Epithelial cell of alveolus of lung (primary cell): ENCODE measurements around the gene KCMF1. TPM values are rescaled to one million over a fixed set of nuclear protein-coding genes. Genes with fewer than 3 reads are reported as not detected.

Experiments used
- total RNA-seq: library from RNA; depleted of rRNA; stranded (reverse); fragments of >200 nt; gene quantifications from 2 replicates; pipeline ENCODE4 v1.2.1, GENCODE V29; 2015

KCMF1 gene
- total RNA-seq = 23.7 and 50.7 TPM in 2 replicates

GRCh38 chr2:84970868-84971509 lies at the start of gene KCMF1:
KCMF1 (plus strand) TSS chr2:84971161; CDS start chr2:84971452, 291 bp downstream.

Other genes with a start within 250 kb of the KCMF1 start
- gene TRABD2A, start 90.1 kb upstream of the KCMF1 start, total RNA-seq = 5.3 and 16.3 TPM in 2 replicates
- 9,247 and 9,695 TPM in 2 replicates for gene TMSB10, start 65.5 kb upstream of the KCMF1 start, total RNA-seq
- 0.78 and 1.4 TPM in 2 replicates for gene TCF7L1, start 162.2 kb downstream of the KCMF1 start, total RNA-seq